Keratinocyte (primary cell): Measurements from ENCODE around the gene TEAD4.

Source experiments
- CTCF ChIP-seq, 3 experiments: IDR thresholded peaks in 1 of 3; conservative IDR thresholded peaks in 1 of 3; optimal IDR thresholded peaks in 1 of 3; 2 replicates in 2 of 3; 3 replicates in 1 of 3; pipeline versions ENCODE3 to v1.5.1; 2011; ENCODE audit warnings: low read length in 3 of 3, mild to moderate bottlenecking in 3 of 3, moderate library complexity in 2 of 3, control low read depth in 1 of 3, inconsistent platforms in 1 of 3; ENCODE audit not compliant: insufficient read depth in 2 of 3; ENCODE audit errors: extremely low read depth in 1 of 3
- EZH2 ChIP-seq: IDR thresholded peaks from one replicate; pipeline ENCODE4 v1.6.1; 2012; ENCODE audit warnings: inconsistent platforms, mild to moderate bottlenecking, low read length, moderate library complexity

- TF ChIP-seq EZH2 (no peak), CTCF (optimal IDR thresholded peaks at IDR 0.05 in 1 of 3, IDR thresholded peaks at IDR 0.05 in 1 of 3, conservative IDR thresholded peaks at IDR 0.05 in 1 of 3; ENCODE audit: extremely low read depth in 1 of 3, insufficient read depth in 2 of 3, low read length in 3 of 3) (no peak)
Measured at GRCh38 chr12:2959505-2960389, 550 bp downstream of the TEAD4 start.
